LHCN-M2 (cell line): ENCODE measurements around the gene BAG2. TPM values are rescaled to one million over a fixed set of nuclear protein-coding genes. Genes with fewer than 3 reads are reported as not detected.
A peak's percentile ranks its signal among the peaks of the same experiment; 100 is the strongest.

Source experiments
- DNase-seq: peaks from one replicate; pipeline ENCODE4 v3.0.0-alpha.2; 2012; ENCODE audit warnings: low read depth
- polyA plus RNA-seq: library from polyadenylated mRNA; unstranded; fragments of >200 nt; gene quantifications from one replicate; pipeline ENCODE4 v1.2.1, GENCODE V29; 2012; ENCODE audit warnings: missing spikeins
- total RNA-seq: library from RNA; depleted of rRNA; stranded (reverse); fragments of >200 nt; gene quantifications from 2 replicates; pipeline ENCODE4 v1.2.3, GENCODE V29; 2014; rRNA removed

The BAG2 gene
- total RNA-seq, result 16.3 and 19.6 TPM in 2 replicates
- 5.2 TPM for polyA plus RNA-seq

DNA sequence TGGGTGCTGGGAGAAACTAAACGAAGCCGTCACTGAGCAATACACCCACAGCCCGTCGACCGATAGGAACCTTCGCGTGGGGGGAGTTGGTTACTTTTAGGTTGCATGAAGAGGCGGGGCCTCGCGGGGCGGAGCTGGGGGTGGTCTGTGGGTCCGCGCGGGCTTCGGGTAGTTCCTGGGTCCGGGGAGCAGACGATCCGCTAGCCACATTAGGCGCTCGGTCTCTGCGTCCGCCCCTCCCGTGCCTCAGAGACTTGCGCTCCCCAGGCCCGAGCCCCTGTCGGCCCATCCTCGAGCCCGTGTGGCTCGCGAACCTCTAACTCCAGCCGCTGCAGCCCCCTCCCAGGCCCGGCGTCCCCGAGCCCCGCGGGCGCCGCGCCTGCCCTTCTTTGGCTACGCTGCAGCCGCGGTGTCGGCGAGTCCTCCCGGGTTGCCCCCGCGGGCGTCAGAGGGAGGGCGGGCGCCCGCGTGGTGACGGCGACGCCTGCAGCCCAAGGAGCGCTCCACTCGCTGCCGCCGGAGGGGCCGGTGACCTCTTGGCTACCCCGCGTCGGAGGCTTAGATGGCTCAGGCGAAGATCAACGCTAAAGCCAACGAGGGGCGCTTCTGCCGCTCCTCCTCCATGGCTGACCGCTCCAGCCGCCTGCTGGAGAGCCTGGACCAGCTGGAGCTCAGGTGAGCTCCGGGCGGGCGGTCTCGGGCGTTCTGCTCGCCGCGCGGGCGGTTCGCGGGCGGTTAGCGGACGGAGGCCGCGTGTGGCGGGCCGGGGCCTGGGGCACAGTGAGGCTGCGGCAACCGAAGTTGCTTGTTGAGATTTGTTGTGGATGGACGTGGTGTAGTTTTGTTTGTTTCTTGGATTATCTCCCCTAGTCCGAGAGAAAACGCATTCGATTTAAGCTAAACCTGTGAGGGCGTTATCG, at the start of gene BAG2:
BAG2 (plus strand) TSS at position 191 of the 920 bp plus-strand sequence; CDS start at position 563, 372 bp downstream.
- DNase-seq, result peak; percentile 92

DNA sequence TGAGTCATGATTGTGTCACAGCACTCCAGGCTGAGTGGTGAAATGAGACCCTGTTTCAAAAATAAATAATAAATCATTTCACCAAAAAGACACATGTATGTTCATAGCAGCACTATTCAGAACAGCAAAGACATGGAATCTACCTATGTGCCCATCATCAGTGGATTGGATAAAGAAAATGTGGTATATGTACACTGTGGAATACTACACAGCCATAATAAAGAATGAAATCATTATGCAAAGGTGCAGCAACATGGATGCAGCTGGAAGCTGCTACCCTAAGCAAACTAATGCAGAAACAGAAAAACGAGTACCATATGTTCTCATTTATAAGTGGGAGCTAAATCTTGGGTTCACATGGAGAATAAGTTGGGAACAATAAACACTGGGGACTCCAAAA, 49.0 kb upstream of the BAG2 start:
- DNase-seq, result peak; percentile 1

DNA sequence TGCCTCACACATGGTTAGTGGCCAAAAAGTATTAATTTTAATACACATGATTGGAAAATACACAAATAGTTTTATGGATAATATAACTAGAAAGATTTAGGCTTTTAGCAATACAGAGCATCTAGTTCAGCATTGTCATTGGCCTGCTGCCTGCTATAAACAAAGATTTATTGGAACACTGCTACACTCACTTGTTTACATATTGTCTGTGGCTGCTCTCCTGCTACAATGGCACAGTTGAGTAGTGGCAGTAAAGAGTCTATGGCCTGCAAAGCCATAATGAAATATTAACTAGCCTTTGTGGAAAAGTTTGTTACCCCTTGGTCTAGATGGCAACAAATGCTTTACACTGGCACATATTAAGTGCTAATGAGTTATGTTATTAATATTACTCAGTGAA, 44.4 kb upstream of the BAG2 start:
- no peak for DNase-seq

DNA sequence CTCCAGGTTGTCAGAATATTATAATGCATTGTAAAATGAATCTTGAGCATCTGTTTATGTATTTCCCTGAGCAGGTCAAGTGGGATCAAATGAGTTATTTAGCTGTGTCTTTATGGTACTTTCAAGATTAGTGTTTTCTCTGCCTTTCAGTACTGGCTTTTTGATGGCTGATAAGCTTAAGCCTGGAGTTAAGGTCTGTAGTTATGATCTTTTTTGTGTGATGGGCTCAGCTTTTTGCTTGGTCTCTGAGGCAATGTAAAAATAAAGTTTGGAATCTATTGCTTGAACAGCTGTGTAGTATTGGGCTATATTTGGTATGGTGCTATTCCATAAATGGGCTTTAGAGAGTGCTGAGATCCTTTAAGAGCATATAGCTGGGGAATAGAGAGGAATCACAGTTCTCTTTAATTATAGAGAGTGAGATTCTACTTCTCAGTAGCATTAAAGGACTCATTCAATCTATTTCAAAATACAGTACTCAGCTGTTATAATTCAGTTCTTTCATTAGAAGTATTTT, 41.4 kb upstream of the BAG2 start:
- peak; percentile 15 for DNase-seq

DNA sequence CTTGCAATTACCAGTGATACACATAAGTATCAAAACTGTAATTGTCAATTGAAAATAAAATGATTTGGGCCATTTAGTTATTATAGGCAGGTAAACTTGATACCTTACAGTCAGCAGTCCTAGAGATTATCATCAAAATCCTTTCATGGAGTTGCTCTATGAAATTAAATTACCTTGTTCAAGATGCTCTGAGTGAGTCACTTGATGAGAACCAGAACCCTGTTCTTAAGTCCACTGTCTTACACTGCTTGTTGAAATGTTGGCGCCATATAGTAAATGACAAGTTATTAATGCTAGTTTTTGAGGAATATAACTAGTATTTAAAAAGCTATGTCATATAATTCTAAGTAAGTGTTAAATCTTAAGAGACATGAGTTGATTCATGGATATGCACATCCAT, 37.2 kb upstream of the BAG2 start:
- no peak for DNase-seq

DNA sequence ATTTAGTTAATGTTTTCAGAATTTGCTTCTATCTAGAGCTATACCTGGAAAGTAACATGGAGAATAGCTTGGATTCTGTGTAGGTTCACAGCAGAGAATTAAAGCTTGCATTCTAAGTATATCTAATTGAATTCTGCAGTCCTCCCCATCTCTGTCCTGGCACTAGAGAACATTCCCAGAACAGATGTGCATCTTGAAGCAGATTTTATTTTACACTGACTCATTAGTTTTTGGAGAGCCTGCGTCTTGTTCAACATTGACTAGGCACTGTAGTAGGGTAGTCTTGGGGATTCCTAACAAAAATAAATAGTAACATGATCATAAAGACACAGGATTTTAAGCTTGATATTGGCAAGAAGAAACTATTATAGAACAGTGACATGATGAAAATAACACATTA, 36.2 kb upstream of the BAG2 start:
- peak; percentile 33 for DNase-seq

DNA sequence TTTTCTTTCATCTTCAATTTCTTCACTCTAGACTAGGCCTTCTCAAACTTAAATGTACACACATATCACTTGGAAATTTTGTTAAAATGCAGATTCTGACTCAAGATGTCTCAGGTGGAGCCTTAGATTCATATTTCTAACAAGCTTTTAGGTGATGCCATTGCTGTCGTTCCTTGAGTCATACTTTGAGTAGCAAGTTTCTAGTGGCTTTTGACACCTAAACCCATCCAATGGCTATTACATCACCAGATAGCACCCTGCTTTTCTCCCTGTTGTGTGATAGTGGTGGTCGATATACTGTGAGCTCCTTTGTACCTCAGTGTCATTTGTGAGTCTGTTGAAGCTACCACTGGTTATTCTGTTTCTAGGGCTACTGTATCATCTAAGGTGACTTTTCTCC, 34.8 kb upstream of the BAG2 start:
- DNase-seq, result no peak

DNA sequence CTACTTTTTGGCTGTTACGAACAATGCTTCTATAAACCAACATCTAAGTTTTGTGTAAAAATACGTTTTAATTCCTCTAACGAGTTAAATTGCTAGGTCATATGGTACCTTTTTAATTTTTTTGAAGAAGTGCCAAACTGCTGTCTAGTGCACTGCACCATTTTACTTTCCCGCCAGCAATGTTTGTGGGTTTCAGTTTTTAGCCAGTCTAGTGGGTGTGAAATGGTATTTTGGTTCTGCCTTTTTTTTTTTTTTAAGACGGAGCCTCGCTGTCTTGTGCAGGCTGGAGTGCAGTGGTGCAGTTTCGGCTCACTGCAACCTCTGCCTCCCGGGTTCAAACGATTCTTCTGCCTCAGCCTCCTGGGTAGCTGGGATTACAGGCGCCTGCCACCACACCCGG, 34.1 kb upstream of the BAG2 start:
- DNase-seq, result no peak

DNA sequence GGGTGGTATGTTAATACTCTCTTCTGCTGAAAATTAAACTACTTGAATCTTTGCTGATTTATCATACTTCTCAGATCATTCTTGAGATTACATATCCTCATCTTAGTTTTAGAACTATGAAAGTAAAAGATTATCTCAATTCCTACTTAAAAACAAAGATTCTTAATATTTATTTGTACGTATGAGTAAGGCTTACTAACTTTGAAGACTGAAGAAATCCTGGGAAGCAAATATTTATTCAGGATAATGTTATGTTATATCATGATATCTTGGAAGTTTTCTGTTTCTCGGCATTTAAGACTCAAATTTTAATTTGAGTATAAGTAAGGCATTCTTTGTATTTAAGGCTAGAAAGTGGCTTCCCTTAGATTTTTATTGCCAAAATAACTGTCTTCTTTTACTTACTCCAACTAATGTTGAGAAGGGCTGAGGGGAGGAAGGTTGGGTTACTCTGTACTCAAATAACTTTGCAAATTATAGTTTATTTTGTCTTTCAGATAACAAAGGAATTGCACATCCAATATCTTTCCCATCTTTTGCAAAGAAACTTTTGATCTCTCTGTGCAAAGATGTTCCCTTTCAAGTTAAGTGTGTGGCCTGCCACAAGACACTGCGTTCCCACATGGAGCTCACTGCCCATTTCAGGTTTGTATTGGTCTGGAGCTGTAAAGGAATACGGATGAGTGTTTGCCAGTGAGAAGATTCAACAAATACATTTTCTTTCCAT, 30.5 kb upstream of the BAG2 start:
- DNase-seq, result no peak

DNA sequence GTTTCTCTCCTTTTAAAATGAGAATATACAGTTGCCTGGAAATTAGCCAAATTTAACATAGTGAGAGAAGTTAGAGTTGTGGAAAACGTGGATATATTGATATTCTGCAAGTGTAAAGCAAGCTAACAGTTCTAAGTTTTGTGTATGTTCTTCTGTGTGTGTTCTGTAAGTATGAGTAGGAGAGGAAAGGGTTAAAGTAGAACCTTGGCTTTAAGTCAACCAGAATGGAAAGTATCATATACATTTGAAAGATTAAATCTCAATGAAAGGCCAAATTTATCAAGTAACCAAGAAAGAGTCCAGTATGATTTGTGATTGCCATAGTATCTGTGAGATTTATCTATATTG, 30.0 kb upstream of the BAG2 start:
- no peak for DNase-seq

DNA sequence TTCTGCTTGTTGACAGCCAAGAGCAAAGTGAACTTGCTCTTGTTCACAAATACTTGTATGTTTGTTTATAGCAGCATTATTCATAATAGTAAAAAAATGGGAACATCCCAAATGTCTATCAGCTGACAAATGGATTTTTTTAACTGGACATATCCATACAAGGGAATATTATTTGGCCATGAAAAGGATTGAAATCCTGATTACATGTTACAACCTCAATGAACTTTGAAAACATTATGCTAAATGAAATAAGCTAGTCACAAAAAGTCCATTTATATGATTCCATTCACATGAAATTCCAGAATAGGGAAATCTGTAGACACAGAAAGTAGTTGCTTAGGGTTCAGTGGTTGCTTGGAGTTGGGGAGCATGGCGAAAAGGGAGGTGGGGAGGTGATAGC, 28.4 kb upstream of the BAG2 start:
- no peak for DNase-seq

DNA sequence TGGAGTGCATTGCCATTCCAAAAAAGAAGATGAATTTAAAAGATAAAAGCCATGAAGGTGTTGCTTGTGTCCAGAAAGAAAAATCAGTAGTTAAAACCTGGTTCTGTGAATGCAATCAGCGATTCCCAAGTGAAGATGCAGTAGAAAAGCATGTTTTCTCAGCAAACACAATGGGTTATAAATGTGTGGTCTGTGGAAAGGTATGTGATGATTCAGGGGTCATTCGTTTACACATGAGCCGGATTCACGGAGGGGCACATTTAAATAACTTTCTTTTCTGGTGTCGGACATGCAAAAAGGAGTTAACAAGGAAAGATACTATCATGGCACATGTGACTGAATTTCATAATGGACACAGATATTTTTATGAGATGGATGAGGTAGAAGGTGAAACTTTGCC, 24.7 kb upstream of the BAG2 start:
- no peak for DNase-seq

DNA sequence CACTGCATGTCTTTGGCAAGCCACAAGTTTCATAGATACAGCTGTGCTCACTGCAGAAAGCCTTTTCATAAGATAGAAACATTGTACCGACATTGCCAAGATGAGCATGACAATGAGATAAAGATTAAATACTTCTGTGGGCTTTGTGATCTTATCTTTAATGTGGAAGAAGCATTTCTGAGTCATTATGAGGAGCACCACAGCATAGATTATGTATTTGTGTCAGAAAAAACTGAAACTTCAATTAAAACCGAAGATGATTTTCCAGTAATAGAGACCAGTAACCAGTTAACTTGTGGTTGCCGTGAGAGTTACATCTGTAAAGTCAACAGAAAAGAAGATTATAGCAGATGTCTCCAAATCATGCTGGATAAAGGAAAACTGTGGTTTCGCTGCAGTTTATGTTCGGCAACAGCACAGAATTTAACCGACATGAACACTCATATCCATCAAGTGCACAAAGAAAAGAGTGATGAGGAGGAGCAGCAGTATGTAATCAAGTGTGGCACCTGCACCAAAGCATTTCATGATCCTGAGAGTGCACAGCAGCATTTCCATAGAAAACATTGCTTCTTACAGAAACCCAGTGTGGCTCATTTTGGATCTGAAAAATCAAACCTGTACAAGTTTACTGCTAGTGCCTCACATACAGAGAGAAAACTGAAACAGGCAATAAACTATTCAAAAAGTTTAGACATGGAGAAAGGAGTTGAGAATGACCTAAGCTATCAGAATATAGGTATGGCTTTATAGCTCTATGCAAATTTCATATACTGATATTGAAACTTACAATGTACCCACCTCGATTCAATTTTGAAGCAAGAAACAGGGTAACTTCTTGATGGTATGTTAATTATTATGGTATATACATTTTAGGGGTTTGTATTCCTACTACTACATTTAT, 23.9 kb upstream of the BAG2 start:
- no peak for DNase-seq

DNA sequence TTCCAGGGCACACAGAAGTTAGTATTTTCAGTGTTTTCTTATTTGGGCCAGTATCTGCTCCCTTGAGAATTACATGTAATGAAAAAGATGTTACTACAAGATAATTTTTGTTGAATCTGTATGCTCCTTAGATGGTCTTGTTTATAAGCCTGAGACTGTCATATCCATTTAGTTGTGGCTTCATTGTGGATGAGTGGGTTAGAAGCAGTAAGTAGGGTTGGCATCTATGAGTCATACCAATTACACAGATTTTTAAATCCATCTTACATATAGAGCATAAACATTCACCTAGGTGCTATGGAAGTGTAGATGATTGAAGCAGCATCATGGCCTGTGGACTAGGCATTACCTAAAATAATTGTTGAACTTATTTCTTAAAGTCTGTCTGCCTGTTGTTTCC, 13.5 kb upstream of the BAG2 start:
- DNase-seq, result no peak

DNA sequence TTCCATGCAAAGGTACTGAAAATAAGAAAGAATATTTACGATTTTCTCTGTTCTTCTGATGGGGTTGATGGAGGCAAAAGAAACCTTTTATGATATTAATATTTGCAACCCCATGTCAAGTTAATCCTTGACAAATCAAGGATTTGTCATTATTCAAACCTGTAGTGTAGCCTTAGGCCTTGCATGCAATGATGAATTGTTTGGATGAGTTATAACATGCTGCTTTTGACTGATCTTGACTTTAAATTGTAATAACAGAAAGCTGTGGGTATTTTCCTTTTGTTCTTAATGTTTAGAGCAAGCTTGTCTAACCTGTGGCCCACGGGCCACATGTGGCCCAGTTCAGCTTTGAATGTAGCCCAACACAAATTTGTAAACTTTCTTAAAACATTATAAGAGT, 13.0 kb upstream of the BAG2 start:
- no peak for DNase-seq

DNA sequence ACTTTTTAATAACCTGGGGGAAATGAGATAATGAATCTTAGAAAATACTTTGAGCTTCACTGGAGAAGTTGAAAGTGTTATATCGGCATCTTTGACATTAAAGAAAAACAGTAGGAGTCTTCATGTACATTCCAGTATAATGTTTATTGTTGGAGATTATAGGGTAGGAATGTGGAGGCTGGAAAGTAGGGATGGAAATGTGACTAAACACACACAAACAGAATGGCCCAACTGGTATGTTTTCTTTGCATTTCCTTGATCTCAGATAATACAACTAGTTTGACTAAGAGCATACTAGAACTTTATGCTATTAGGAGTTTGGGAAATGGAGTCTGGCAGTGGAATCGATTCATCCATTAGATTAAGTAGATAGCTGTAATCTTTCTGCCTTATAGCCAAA, 10.1 kb upstream of the BAG2 start:
- no peak for DNase-seq

DNA sequence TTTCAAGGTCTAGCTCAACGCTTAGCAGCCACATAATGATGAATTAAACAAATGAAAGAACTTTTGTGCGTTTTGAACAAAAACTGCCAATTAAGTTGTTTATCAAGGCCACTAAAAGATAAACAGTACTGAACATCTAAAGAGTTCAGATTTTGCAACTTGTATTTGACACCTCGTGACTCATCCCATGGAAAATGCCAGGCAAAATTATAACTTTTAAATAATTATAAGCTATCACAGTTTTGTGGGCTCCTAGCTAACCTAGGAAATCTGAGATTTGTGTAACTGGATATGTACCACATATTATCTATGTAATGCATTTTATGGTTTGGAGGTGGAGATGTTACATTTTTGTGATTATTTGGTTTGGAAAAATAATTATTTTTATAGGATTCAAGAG, 9.6 kb upstream of the BAG2 start:
- peak; percentile 18 for DNase-seq

DNA sequence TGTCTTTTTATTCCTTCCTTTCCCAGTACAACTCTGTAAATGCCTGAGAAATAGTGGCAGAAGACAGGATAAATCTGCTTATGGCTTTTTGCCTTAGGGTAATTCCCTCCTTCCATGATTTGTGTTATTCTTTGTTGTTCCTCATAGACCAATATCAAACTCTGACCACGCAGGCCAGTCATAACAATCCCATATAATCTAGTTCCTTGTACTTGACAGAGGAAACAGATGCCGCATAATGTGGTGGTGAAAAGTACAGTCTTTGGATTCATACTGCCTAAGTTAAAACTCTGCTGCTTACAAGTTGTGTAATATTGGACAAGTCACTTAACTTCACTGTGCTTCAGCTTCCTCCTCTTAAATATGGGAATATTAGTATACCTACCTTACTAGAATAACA, 8.2 kb upstream of the BAG2 start:
- DNase-seq, result no peak

DNA sequence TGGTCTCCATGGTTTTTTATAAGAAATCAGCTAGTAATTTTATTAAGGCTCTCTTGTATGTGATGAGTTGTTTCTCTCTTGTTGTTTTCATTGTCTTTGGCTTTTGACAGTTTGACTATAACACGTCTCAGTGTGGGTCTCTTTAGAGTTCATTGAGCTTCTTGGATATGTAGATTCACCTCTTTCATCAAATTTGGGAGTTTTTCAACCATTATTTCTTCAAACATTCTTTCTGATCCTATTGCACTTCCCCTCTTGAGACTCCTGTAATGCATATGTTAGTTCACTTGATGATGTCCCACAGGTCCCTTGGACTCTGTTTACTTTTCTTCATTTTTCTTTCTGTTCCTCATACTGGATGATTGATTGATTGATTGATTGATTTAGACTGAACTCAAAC, 7.0 kb upstream of the BAG2 start:
- DNase-seq, result no peak

DNA sequence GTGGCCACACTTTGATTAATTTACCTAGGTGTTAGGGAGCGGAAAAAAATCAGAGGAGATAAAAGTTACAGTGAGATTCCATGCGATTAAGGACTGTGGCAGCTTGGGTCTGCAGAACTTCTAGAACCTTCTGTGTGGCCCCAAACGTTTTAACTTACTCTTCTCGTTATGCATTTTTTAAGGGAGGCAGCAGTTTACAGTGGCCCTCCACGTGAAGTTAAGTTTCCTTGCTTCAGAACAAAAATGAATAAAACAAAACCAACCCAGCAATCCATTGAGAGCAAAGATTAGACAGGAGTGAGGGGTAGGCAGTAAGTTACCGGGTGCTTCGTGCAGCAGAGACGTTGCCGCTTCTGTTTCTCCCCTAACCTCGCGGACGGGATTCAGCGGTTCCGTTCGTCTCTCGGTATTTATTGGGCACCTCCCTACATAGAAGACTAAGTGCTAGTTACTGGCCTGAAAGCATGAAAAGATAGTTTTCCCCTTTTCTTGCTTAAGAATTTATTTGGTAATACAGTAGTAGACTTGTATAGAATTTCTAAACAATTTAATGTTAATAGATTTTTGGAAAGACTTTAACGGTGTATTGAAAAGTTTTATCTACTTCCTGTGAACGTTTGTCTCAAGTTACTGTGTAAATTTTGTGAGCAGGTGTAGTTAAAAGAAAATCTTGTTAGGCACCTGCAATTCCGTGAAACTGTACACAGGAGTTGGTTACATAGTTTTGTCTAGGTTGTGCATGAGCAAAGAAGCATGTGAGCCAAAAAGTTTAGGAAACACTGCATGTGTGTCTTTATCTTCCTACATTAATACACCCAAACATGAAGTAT, 1.1 kb downstream of the BAG2 start:
- peak; percentile 25 for DNase-seq
